GM10266 (cell line): ENCODE measurements around the gene FGD6.

Experiments used
- DNase-seq: peaks from one replicate; pipeline ENCODE4 v3.0.0; 2012; ENCODE audit errors: extremely low spot score
- CTCF ChIP-seq: IDR thresholded peaks from 2 replicates; pipeline ENCODE4 v1.5.1; 2012; ENCODE audit warnings: mild to moderate bottlenecking, low read depth; ENCODE audit not compliant: control insufficient read depth, insufficient read depth; ENCODE audit errors: missing control alignments

The FGD6 gene

DNA sequence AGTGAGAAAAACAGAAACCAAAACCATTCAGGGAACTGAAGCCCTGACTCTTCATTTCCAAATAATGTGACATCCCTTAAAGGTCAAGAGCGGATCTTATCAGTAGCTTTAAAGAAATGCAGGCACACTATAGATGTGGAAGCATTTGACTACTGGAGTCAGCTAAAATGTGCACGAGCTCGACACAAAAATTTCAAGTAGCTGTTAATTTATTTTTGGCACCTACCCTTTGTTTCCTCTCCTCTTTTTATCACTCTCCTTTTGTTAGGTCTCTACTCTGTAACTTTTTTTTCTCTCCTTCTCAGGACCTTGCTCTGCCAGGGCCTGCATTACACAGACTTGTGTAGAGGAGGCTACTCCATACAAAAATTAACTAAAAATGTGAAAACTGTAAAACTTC is 58.3 kb downstream of the FGD6 start:
- no peak for TF ChIP-seq CTCF
- DNase-seq = no peak

DNA sequence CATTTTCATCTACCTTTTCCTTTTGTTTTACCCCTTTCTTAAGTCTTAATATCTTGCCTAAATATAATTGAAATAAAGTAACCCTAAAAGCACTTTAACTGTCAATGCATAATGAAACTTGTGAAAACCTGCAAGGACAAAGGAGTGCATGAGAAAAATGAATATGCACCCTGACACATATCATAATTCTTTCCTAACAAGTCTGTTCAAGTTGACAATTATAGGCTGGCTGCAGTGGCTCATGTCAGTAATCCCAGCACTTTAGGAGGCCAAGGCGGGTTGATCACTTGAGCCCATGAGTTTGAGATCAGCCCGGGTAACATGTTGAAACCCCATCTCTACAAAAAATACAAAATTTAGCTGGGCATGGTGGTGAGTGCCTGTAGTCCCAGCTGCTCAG is 65.4 kb downstream of the FGD6 start:
- no peak for TF ChIP-seq CTCF
- no peak for DNase-seq

DNA sequence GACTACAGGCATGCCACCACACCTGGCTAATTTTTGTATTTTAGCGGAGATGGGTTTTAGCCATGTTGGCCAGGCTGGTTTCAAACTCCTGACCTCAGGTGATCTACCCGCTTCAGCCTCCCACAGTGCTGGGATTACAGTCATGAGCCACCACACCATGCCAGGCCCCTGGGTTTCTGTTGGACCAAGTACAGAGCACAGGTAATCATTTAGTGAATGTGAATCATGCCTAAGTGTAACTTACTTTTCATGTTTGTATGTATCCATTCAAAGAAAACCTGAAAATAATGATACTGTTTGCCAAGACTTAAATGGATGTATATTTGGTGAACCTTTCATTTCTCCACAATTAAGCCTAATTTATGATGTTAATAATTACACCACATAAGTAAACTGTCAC is 65.9 kb downstream of the FGD6 start:
- TF ChIP-seq CTCF = no peak
- no peak for DNase-seq

- DNase-seq = no peak
- no peak for TF ChIP-seq CTCF
Measured at GRCh38 chr12:95150501-95150900, 66.8 kb downstream of the FGD6 start.

DNA sequence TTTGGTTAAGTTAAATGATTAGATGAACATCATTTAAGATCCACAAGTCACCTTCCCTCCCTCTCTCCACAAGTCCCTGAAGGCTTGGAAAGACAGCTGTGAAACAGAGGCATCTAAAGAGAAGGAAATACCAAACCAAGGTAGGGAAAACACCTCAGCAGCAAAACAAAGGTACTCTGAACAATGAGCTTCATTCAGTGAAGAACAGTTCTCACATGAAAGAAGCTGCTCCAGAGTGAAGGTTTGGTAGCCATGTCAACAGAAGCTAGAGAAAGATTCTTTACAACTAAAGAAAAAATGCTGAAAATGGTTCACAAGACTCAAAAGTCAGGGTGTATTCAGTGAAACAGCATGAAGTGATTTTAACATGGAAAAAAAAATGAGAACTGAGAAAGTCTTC is 69.4 kb downstream of the FGD6 start:
- no peak for TF ChIP-seq CTCF
- DNase-seq = no peak

DNA sequence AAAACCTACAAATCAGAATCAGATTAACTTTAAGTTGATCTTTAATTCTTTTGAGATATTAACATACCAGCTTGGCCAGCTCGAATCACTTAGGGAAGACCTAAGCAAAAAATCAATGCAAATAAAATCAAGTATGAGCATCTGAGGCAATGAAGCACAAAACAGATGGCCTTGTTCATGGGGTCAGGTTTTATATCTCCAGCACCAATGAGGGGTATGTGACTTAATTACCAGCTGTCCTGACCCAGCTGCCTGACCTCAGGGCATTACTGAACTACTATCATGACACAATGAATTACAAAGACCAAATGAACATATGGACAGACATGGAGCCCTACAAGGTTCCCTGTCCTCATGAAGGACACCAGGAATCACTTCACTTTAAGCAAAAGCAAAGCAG is 70.5 kb downstream of the FGD6 start:
- TF ChIP-seq CTCF = no peak
- DNase-seq = no peak

DNA sequence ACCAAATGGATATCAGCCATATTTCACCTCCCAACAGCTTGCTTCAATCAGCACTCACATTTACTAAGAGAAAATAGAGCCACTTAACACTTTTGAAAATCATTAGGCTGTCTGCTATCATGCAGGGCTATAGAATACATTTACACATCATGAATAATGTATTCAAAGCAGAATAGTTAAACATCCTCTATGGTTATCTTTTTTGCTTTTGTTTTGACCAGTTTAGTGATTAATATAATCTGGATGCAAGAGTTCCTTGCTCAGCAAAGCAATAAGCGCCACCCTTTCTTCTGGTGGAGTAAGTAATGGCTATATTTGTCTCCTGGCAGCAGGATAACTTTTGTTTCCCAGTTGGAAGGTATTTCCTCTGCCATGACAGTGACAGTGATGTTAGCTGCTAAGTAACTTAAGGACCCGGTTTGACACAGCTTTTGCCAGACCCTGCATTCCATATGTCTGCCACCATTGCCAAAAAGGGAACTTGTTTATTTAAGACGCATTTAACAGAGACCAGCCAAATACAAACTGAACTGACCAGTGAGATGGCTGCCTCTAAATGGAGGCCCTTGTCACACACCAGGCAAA is 73.6 kb downstream of the FGD6 start:
- DNase-seq = no peak
- TF ChIP-seq CTCF = no peak
